ENCODE data around the gene RAB25. TPM values are rescaled to one million over a fixed set of nuclear protein-coding genes. Genes with fewer than 3 reads are reported as not detected.
"Not testable (repeated sequence)": the region's sequence is repeated elsewhere in the genome, so short reads cannot be mapped to it uniquely, and the experiment has no call there.

RAB25 gene
- total RNA-seq, 2 donors from 2014 or later, result not detected

DNA sequence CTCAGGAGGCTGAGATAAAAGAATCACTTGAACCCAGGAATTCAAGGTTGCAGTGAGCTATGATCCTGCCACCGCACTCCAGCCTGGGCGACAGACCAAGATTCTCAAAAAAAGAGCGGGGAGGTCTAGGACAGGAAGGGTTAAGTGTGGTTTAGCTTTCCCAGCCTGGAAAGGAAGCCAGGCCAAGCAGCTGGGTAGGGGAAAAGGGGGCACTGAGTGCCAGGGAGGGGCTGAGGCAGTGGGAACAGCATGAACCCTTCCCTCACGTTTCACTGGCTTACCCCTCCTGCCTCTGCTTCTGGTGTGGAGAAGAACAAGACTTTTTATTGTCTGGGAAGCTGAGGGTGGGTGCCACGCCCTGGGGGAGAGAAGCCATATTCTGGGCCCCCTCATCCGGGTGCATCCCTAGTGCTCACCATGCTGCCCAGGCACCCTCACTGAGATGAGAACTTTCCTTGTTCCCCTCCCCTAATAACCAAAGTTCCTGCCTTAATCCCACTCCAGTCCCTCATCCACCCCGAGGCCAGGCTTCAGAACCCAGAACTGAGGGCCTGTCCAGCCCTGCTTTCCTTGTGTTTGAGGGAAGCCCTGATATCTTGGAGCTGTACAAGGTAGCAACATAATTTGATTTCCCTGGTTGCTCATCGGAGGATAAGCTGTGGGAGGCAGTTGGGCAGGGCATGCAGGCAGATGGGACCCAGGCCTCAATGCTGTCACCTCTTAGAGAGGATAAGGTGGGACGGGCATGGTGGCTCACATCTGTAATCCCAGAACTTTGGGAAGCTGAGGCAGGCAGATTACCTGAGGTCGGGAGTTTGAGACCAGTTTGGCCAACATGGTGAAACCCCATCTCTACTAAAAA lies 51.5 kb downstream of the RAB25 start:
- DNase-seq (no peak), ATAC-seq (no peak)
- intact Hi-C loops (cut with DNase I), result no loop called here

DNA sequence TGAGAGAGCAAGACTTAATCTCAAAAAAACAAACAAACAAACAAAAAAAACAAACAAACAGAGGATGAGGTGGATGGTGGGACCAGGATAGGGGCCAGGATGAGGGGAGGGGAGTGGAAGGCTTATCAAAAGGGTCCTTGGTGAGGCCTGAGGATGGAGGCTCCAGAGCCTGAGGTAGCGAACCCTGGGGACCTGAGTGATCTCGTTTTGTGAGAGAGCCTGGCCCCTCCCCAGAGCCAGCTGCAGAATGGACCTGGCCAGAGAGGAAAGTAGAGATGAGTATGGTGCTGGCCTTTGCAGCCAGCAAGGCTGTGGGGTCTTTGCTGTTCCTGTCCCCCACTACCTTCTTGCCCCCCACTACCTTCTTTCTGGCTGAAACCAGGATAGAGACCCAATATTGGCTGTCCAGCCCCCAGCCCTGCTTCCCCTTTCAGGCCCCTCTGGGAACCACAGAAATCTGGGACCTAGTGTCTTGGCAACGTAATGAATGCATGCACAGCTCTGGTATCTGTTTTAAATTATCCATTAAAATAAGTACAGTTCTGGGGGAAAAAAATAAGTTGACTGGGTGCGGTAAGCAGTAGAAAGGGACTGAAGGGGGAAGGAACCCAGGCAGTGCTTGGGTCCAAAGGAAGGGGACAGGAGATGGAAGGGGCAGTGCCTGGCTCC lies 52.5 kb downstream of the RAB25 start:
- intact Hi-C loops (cut with DNase I), result no loop called here
- ATAC-seq, result no peak
- no peak for DNase-seq

DNA sequence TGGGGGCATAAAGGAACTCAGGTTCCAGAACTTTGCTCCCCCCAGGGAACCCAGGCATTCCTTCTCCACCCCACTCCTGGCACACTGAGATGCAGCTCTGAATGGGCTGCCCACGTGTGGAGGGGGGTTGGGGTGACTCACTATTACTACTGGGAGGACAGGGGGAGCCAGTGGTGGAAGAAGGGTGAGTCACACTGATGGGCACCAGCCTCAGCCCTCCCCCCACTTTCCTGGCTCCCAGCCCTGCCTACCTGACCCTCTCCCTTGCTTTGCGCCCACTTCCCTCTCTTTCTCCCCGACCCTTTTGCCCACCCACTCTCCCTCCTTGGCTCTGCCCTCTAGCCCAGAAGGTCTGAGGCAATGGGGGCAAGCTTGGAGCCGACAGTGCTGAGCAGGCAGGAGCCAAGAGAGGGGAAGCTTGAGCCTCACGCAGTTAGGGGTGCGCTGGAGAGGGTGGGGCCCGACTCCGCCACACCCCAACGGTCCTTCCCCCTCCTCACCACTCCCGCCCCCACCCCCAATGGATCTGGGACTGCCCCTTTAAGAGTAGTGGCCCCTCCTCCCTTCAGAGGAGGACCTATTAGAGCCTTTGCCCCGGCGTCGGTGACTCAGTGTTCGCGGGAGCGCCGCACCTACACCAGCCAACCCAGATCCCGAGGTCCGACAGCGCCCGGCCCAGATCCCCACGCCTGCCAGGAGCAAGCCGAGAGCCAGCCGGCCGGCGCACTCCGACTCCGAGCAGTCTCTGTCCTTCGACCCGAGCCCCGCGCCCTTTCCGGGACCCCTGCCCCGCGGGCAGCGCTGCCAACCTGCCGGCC lies 53.4 kb downstream of the RAB25 start, which contains the start of gene LMNA:
Gene LMNA, plus strand, starts transcription at position 611 of the 818 bp plus-strand sequence. CDS start 208 bp downstream, outside the sequence.
- DNase-seq (peak; percentile 95), ATAC-seq (peak; percentile 88 to 91)
- intact Hi-C loops (cut with DNase I), result no loop called here

DNA sequence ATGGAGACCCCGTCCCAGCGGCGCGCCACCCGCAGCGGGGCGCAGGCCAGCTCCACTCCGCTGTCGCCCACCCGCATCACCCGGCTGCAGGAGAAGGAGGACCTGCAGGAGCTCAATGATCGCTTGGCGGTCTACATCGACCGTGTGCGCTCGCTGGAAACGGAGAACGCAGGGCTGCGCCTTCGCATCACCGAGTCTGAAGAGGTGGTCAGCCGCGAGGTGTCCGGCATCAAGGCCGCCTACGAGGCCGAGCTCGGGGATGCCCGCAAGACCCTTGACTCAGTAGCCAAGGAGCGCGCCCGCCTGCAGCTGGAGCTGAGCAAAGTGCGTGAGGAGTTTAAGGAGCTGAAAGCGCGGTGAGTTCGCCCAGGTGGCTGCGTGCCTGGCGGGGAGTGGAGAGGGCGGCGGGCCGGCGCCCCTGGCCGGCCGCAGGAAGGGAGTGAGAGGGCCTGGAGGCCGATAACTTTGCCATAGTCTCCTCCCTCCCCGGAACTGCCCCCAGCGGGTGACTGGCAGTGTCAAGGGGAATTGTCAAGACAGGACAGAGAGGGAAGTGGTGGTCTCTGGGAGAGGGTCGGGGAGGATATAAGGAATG lies 54.1 kb downstream of the RAB25 start:
- intact Hi-C loops (cut with DNase I), result no loop called here
- DNase-seq, result no peak
- ATAC-seq, result peak; percentile 37 to 42

DNA sequence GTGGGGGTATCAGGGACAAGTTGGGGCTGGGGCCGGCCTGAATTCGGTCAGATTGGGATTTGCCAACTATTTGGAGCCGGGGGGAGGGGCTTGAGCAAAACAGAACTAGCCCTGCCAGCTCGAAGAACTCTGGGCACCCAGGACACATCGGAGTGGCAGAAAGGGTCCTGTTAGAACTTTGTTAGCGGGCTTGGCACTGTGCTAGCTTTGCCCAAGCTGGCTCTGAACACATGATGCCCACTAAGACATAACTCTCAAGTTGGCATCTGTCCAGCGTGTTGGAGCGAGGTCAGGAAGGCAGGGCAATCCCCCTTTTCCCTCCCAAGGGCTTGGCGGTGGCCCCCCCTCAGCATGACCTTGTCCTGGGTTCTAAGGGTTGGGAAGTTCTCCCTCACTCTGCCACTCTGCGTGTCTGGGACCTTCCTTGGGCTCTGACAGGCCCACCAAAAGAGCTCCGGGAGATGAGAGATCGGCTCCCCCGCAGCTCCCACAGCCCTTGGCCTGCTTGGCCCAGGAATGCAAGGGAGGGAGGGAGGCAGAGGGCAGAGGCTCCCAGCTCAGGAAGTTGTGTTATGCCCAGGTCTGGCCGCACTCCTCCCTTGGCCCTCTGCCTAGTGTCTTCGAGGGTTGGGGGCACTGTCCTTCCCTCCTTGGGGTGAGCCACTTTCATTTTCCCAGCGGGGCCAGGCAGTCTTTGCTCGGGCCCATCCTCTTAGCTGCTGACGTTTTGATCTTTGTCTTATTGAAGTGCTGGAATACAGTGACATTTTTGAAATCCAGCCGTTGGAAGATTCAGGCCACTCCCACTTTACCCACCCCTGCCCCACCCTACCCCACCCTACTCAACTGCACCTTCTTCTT lies 54.8 kb downstream of the RAB25 start:
- peak; percentile 13 to 45 for ATAC-seq
- DNase-seq, result peak; percentile 66
- intact Hi-C loops (cut with DNase I), result no loop called here

DNA sequence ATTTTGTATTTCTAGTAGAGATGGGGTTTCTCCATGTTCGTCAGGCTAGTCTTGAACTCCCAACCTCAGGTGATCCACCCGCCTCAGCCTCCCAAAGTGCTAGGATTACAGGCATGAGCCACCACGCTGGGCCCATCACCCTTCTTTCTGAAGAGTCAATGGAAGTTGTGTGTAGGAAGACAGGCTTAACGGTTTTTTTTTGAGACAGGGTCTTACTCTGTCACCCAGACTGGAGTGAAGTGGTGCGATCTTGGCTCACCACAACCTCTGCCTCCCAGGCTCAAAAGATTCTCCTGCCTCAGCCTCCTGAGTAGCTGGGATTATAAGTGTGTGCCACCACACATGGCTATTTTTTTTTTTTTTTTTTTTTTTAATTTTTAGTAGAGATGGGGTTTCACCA lies 55.8 kb downstream of the RAB25 start:
- intact Hi-C loops (cut with DNase I); ATAC-seq; DNase-seq: not testable (repeated sequence)

DNA sequence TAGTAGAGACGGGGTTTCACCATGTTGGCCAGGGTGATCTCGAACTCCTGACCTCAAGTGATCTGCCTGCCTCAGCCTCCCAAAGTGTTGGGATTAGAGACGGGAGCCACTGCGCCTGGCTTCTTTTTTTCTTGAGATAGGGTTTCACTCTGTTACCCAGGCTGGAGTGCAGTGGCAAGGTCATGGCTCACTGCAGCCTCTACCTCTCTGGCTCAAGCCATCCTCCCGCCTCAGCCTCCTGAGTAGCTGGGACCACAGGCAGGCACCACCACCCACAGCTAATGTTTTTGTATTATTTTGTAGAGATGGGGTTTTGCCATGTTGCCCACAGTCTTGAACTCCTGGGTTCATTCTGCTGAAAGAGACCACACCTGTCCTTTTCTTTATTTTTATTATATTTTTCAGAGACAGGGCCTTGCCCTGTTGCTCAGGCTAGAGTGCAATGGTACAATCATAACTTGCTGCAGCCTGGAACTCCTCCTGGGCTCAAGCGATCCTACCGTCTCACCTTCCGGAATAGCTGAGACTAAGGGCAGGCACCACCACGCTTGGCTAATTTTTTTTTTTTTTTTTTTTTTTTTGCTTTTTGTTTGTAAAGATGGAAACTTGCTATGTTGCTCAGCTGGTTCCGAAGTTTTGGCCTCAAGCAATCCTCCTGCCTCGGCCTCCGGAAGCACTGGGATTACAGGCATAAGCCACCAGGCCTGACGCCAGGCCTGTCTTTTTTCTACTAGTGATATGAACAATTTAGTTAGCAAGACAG lies 56.6 kb downstream of the RAB25 start:
- ATAC-seq (no peak), DNase-seq (peak; percentile 21)
- intact Hi-C loops (cut with DNase I), result no loop called here

DNA sequence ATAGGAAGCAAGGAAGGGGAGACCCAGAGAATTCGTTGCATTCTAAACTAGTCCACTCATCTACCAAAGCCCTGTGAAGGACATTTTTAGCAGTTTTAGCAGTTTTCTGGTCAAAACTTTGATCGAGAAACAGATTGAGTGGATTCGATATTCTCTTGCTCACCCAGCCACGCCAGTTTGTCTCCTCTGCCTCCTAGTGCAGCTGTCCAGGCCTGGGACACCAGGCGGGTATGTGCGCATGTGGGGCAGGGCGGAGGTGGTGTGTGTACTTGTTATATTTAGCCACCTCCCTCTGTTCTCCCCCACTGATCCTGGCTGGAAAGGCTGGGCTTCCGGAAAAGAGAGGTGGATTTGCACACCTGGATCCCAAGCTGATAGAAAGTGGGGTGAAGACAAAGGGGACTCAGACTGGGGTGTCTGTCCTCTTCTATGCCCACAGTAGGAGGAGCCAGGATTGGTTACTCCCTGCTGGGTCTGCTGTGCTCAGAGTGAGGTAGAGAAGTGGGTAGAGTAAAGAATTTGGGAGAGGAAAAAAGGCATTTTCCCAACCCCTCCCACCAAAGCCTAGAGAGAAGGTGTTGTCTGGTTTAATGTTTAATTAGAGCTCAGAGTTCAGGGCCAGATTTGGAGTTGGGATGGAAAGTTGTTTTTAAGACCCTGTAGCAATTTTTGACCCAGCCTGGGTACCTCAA lies 57.4 kb downstream of the RAB25 start:
- intact Hi-C loops (cut with DNase I), result no loop called here
- peak; percentile 70 for DNase-seq
- no peak for ATAC-seq

DNA sequence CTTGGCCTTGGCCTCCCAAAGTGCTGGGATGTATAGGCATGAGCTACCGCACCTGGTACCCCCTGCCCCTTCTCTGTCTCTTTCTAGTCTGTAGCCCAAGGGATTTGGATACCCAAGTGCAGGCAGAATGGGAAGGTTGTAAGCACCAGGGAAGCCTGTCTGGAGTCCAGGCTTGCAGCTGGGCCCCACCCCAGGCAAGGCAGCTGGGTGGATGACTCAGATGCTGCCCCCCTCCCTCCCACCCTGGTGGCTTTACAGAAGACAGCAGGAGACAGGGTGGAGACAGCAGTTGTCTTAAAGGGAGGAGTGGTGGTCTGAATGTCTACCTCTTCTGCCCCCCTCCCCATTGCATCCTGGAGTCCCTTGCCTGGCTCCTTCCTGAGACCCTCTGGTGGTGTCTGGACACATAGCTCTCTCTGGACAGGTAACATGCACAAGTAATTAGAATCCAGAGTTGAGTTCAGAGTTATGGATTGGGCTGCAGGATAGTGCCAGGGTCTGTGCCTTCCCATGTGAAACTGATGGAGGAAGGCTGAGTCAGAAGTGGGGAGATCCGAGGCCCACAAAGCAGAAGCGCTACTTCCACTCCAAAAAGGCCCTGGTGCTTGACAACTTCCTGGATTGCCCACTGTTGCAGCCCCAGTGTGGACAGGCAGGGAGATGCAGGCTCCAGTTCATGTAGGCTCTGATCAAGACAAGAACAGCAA lies 58.7 kb downstream of the RAB25 start:
- ATAC-seq (peak in 1 of 2 donors; percentile 12), DNase-seq (no peak)
- intact Hi-C loops (cut with DNase I), result no loop called here

Other genes starting within 250 kb of the RAB25 start
- gene GON4L, start 203.9 kb upstream of the RAB25 start, total RNA-seq, result 10 to 100 TPM; 22.2 to 28.4 TPM
- 10 to 100 TPM in 1 of 2 donors, 1 to 10 TPM in 1; 9.9 to 16.5 TPM for gene SYT11, start 201.6 kb upstream of the RAB25 start, total RNA-seq
- 10 to 100 TPM; 23.1 to 26.1 TPM for gene RIT1, start 149.8 kb upstream of the RAB25 start, total RNA-seq
- 10 to 100 TPM; 21.0 to 27.8 TPM for gene KHDC4, start 126.7 kb upstream of the RAB25 start, total RNA-seq
- gene RXFP4, start 119.5 kb upstream of the RAB25 start, total RNA-seq, result not detected
- 10 to 100 TPM; 63.4 to 70.8 TPM for gene ARHGEF2, start 82.6 kb upstream of the RAB25 start, total RNA-seq
- gene SSR2, start 40.2 kb upstream of the RAB25 start, total RNA-seq, result 100 to 1,000 TPM; 101 to 127 TPM
- gene UBQLN4, start 7.4 kb upstream of the RAB25 start, total RNA-seq, result 10 to 100 TPM; 23.6 to 27.2 TPM
- 10 to 100 TPM; 48.9 to 54.4 TPM for gene LAMTOR2, start 6.4 kb upstream of the RAB25 start, total RNA-seq
- under 1 TPM; 0.15 to 0.42 TPM for gene MEX3A, start 21.3 kb downstream of the RAB25 start, total RNA-seq
- 100 to 1,000 TPM; 264 to 384 TPM for gene LMNA, start 53.6 kb downstream of the RAB25 start, total RNA-seq
- gene SEMA4A, start 92.4 kb downstream of the RAB25 start, total RNA-seq, result 1 to 10 TPM; 2.7 to 3.8 TPM
- 10 to 100 TPM; 16.0 to 23.1 TPM for gene SLC25A44, start 132.9 kb downstream of the RAB25 start, total RNA-seq
- gene PMF1, start 151.8 kb downstream of the RAB25 start, total RNA-seq, result 10 to 100 TPM; 47.4 to 62.8 TPM
- under 1 TPM in 1 of 2 donors, not detected in 1; 0.47 TPM for gene BGLAP, start 181.0 kb downstream of the RAB25 start, total RNA-seq
- gene PAQR6, start 186.9 kb downstream of the RAB25 start, total RNA-seq, result 1 to 10 TPM in 1 of 2 donors, under 1 TPM in 1; 0.71 to 1.3 TPM
- gene SMG5, start 221.7 kb downstream of the RAB25 start, total RNA-seq, result 10 to 100 TPM; 65.9 to 66.4 TPM
- gene TMEM79, start 223.2 kb downstream of the RAB25 start, total RNA-seq, result 1 to 10 TPM; 2.0 to 2.3 TPM
- gene GLMP, start 234.5 kb downstream of the RAB25 start, total RNA-seq, result 10 to 100 TPM; 22.7 to 32.2 TPM
- gene VHLL, start 238.1 kb downstream of the RAB25 start, total RNA-seq, result not detected

Measured in left cardiac atrium (tissue), 4 donors.